Measurements from ENCODE around the gene TSC2.
"Not testable (repeated sequence)": the region's sequence is repeated elsewhere in the genome, so short reads cannot be mapped to it uniquely, and the experiment has no call there.

GRCh38 chr16:2117960-2118722 lies 70.4 kb downstream of the TSC2 start:
- not testable (repeated sequence) for TF ChIP-seq CTCF, POLR2A (IDR thresholded peaks at IDR 0.05)
